GDM1 (cell line): ENCODE data around the gene C1GALT1.
"Not testable (repeated sequence)": the region's sequence is repeated elsewhere in the genome, so short reads cannot be mapped to it uniquely, and the experiment has no call there.

Experiments
- DNase-seq: peaks from one replicate; lab custom pipeline; 2025; lab: John Stamatoyannopoulos, UW

C1GALT1 gene

GRCh38 chr7:7182156-7183060 is at the start of gene C1GALT1:
Gene C1GALT1 (plus strand): TSS chr7:7182544. CDS start chr7:7234320, 51,776 bp downstream.
- peak; percentile 98 for DNase-seq

GRCh38 chr7:7134046-7134445 is 48.3 kb upstream of the C1GALT1 start:
- no peak for DNase-seq

GRCh38 chr7:7135074-7135473 is 47.3 kb upstream of the C1GALT1 start:
- DNase-seq, result no peak

GRCh38 chr7:7135924-7136323 is 46.4 kb upstream of the C1GALT1 start:
- DNase-seq, result not testable (repeated sequence)

GRCh38 chr7:7136466-7137381 is 45.6 kb upstream of the C1GALT1 start:
- DNase-seq, result no peak

GRCh38 chr7:7138897-7139296 is 43.4 kb upstream of the C1GALT1 start:
- DNase-seq, result no peak

- not testable (repeated sequence) for DNase-seq
Observed at GRCh38 chr7:7143404-7143803, 38.9 kb upstream of the C1GALT1 start.

GRCh38 chr7:7145151-7145550 is 37.2 kb upstream of the C1GALT1 start:
- DNase-seq, result not testable (repeated sequence)

GRCh38 chr7:7146837-7147236 is 35.5 kb upstream of the C1GALT1 start:
- DNase-seq, result peak; percentile 10

- DNase-seq, result no peak
Observed at GRCh38 chr7:7148798-7149481, 33.4 kb upstream of the C1GALT1 start.

- DNase-seq, result no peak
Observed at GRCh38 chr7:7151285-7151684, 31.1 kb upstream of the C1GALT1 start.

- DNase-seq, result no peak
Observed at GRCh38 chr7:7151865-7152264, 30.5 kb upstream of the C1GALT1 start.

- no peak for DNase-seq
Observed at GRCh38 chr7:7152315-7152714, 30.0 kb upstream of the C1GALT1 start.

- DNase-seq, result not testable (repeated sequence)
Observed at GRCh38 chr7:7154355-7154754, 28.0 kb upstream of the C1GALT1 start.

- DNase-seq, result no peak
Observed at GRCh38 chr7:7156663-7157062, 25.7 kb upstream of the C1GALT1 start.

GRCh38 chr7:7157177-7157886 is 25.0 kb upstream of the C1GALT1 start:
- peak; percentile 74 for DNase-seq

- DNase-seq, result no peak
Observed at GRCh38 chr7:7157887-7158271, 24.5 kb upstream of the C1GALT1 start.

- no peak for DNase-seq
Observed at GRCh38 chr7:7159063-7159658, 23.2 kb upstream of the C1GALT1 start.

- DNase-seq, result no peak
Observed at GRCh38 chr7:7164591-7164990, 17.8 kb upstream of the C1GALT1 start.

- DNase-seq, result no peak
Observed at GRCh38 chr7:7165372-7165771, 17.0 kb upstream of the C1GALT1 start.

GRCh38 chr7:7166318-7166717 is 16.0 kb upstream of the C1GALT1 start:
- no peak for DNase-seq
